ENCODE measurements around the gene PELI2. TPM values are rescaled to one million over a fixed set of nuclear protein-coding genes. Genes with fewer than 3 reads are reported as not detected.
A peak's percentile ranks its signal among the peaks of the same experiment; 100 is the strongest.

The PELI2 gene
- total and polyA plus RNA-seq, 2 of the 4 experiments (the other 2 are of a cell fraction), result 6.0 to 36.7 TPM

- intact Hi-C loops (cut with micrococcal nuclease) (no loop called here), dilution Hi-C loops (cut with HindIII; ENCODE audit: low sequenced_read_pairs, unreplicated experiment) (no loop called here), in situ Hi-C loops (cut with MboI; ENCODE audit: low sequenced_read_pairs) (no loop called here)
- peak; percentile 69; the same call in 1 of the 2 replicates for TF ChIP-seq CEBPB (IDR thresholded peaks at IDR 0.05; ENCODE audit: low read depth, low read length)
- TF ChIP-seq NFE2L2 (IDR thresholded peaks at IDR 0.05; ENCODE audit: low read depth, low read length), result no peak
- no peak for TF ChIP-seq MXI1 (IDR thresholded peaks at IDR 0.05; ENCODE audit: borderline replicate concordance, low read depth, low read length)
- no peak for TF ChIP-seq POLR2A (IDR thresholded peaks at IDR 0.05; ENCODE audit: low read depth, low read length)
- Histone ChIP-seq H2AK9ac (replicated peaks; ENCODE audit: low read depth, low read length, poor library complexity) (peak overlapping the region; percentile 48), H4K20me1 (ENCODE audit: insufficient read depth, low read length) (peaks cover 4% of the 10 kb centered on the region; the same call in 1 of the 2 replicates), H2AK5ac (ENCODE audit: low read depth, low read length) (peak overlapping the region; percentile 96), H3K9ac (ENCODE audit: low read depth, low read length) (no peak overlapping the region), H3K23ac (ENCODE audit: low read depth, low read length) (peak overlapping the region; percentile 25), H3K79me1 (ENCODE audit: low read depth in 1 of 2, low read length in 2 of 2) (peaks cover 9 to 37% of the 10 kb centered on the region in 2 experiments; a peak in 3 of 4 replicates), H3K4me1 (ENCODE audit: control insufficient read depth, insufficient read depth, low read length) (peaks cover 13% of the 10 kb centered on the region), H3K4ac (ENCODE audit: low read depth, low read length) (peak overlapping the region; percentile 72), H4K91ac (ENCODE audit: insufficient read depth, low read depth, low read length) (peak overlapping the region; percentile 82), H3K27ac (ENCODE audit: insufficient read depth, low read length) (peak overlapping the region; percentile 36), H3K36me3 (ENCODE audit: control insufficient read depth, insufficient read depth, low read length) (no peaks in the 10 kb centered on the region), H2BK20ac (ENCODE audit: low read depth, low read length) (peak overlapping the region; percentile 58), H3K9me1 (ENCODE audit: insufficient read depth, low read length) (peaks cover 20% of the 10 kb centered on the region), H2BK5ac (ENCODE audit: low read depth, low read length, poor library complexity, severe bottlenecking) (peak overlapping the region; percentile 61), H4K8ac (ENCODE audit: low read depth in 2 of 2, low read length in 2 of 2) (peak overlapping the region; percentile 54 to 67), H3K27me3 (ENCODE audit: control insufficient read depth, insufficient read depth, low read length) (no peaks in the 10 kb centered on the region), H3K14ac (replicated peaks; ENCODE audit: low read depth, low read length) (peak overlapping the region; percentile 11), H3K4me3 (ENCODE audit: insufficient read depth, low read depth, low read length) (no peak overlapping the region), H2BK15ac (ENCODE audit: low read depth, low read length) (peak overlapping the region; percentile 69; the same call in 2 of the 3 replicates), H4K5ac (ENCODE audit: low read depth, low read length) (peak overlapping the region; percentile 18; the same call in 1 of the 2 replicates), H3K56ac (ENCODE audit: extremely low read depth, insufficient read depth, low read length) (peak overlapping the region; percentile 83), H2BK120ac (ENCODE audit: low read depth, low read length) (peak overlapping the region; percentile 64), H3K4me2 (ENCODE audit: low read depth, low read length) (peak overlapping the region; percentile 73), H2AFZ (replicated peaks; ENCODE audit: low read length, poor library complexity) (peak overlapping the region; percentile 68), H3K9me3 (ENCODE audit: control insufficient read depth, insufficient read depth, low read length) (no peaks in the 10 kb centered on the region), H3K18ac (ENCODE audit: low read depth, low read length) (peak overlapping the region; percentile 28)
- peak; percentile 33 for ATAC-seq (ENCODE audit: low read depth)
- BruUV-seq (replicated peaks), result no TSS peak
- WGBS, 2 experiments (ENCODE audit: extremely low coverage in 2 of 2, insufficient read length in 1 of 2), result 74% methylated on average over 4 of the region's 5 CpGs; no CpG with 5 or more reads in 1 of the 2 experiments
- ChIA-PET POLR2A (ENCODE audit: unreplicated experiment) (no interaction called here), CTCF (no interaction called here)
- DNase-seq, result peak; percentile 44
These were observed 150.5 kb downstream of the PELI2 start for GRCh38 chr14:56268673-56269072.
